K562 (cell line): ENCODE measurements around the gene PLD1.

ENCODE experiments used
- ARHGAP35 ChIP-seq: fragments of 450-650 bp; IDR thresholded peaks from 2 replicates; pipeline ENCODE4 v1.6.1; 2018; ENCODE audit not compliant: partially characterized antibody
- CHCHD3 ChIP-seq: fragments of 250-450 bp; sonication (Bioruptor Pico); IDR thresholded peaks from 2 replicates; pipeline ENCODE4 v2.1.2; 2022; ENCODE audit warnings: mild to moderate bottlenecking
- GABPA ChIP-seq: fragments of 200-800 bp; sonication (Bioruptor generic); conservative IDR thresholded peaks from 2 replicates; pipeline ENCODE4 v1.6.1; 2016; ENCODE audit warnings: low read depth, missing genetic modification characterization, missing compliant biosample characterization
- ILK ChIP-seq: fragments of 450-650 bp; IDR thresholded peaks from 2 replicates; pipeline ENCODE4 v1.6.1; 2016; ENCODE audit warnings: missing genetic modification characterization, low read depth, mild to moderate bottlenecking, missing compliant biosample characterization, moderate library complexity, borderline replicate concordance
- MEF2A ChIP-seq: IDR thresholded peaks from 2 replicates; pipeline ENCODE4 v1.6.1; 2011; ENCODE audit warnings: low read depth, mild to moderate bottlenecking, low read length, moderate library complexity; ENCODE audit not compliant: control insufficient read depth
- TEAD4 ChIP-seq, 2 experiments: sonication (generic) in 1 of 2; formaldehyde crosslinking in 1 of 2; IDR thresholded peaks; 2 replicates each; pipeline versions ENCODE4 v1.6.1 to v1.8.0; 2012 to 2022; ENCODE audit warnings: borderline replicate concordance in 1 of 2, inconsistent platforms in 1 of 2, low read length in 1 of 2, mild to moderate bottlenecking in 1 of 2, missing genetic modification reagents in 1 of 2
- ZNF12 ChIP-seq: sonication (generic); formaldehyde crosslinking; IDR thresholded peaks from 2 replicates; pipeline ENCODE4 v1.4.0; 2020; ENCODE audit warnings: mild to moderate bottlenecking, missing genetic modification reagents
- ZNF586 ChIP-seq: fragments of 450-650 bp; formaldehyde crosslinking; conservative IDR thresholded peaks from 2 replicates; pipeline ENCODE4 v1.4.0; 2020; ENCODE audit warnings: mild to moderate bottlenecking, moderate library complexity
- TF ChIP-seq, protein P1 (sequence below): fragments of 450-650 bp; IDR thresholded peaks from 2 replicates; pipeline ENCODE4 v1.6.1; 2018; ENCODE audit warnings: mild to moderate bottlenecking, low read depth; ENCODE audit not compliant: partially characterized antibody
- TF ChIP-seq, protein P2 (sequence below), 3 experiments: IDR thresholded peaks in 2 of 3; conservative IDR thresholded peaks in 1 of 3; 2 replicates each; pipeline ENCODE4 v1.5.1; 2011 to 2012; ENCODE audit warnings: low read length in 3 of 3, mild to moderate bottlenecking in 3 of 3, control low read depth in 2 of 3, improper control_type of control experiment in 1 of 3, inconsistent platforms in 1 of 3, low read depth in 1 of 3, mixed read lengths in 1 of 3, moderate library complexity in 1 of 3; ENCODE audit not compliant: insufficient read depth in 2 of 3
- TF ChIP-seq, protein P3 (sequence below): fragments of 200-800 bp; sonication (Bioruptor generic); IDR thresholded peaks from 2 replicates; pipeline ENCODE4 v1.6.1; 2016; ENCODE audit warnings: missing genetic modification characterization, missing compliant biosample characterization
- TF ChIP-seq, protein P4 (sequence below): fragments of 450-650 bp; IDR thresholded peaks from 2 replicates; pipeline ENCODE4 v1.6.1; 2016; ENCODE audit warnings: mild to moderate bottlenecking, moderate library complexity

DNA sequence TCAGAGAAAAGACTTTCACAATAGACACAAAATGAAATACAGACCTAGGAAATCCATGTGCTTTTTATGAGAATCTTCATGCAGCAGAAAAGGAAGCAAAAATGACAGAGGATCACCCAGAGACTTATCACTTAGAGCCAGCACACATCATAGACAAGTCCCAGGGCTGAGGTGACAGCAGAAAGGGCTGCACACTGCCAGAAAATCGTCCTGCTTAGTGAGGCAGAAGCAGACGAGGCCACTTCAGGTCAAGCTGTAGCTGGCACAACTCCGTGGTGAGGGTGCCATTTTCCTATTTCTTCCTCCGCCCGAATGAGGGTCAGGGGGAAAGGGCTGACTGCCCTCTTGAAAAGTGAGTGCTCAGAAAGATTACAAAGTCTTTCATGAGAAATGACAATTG, 254.1 kb downstream of the PLD1 start:
- TF ChIP-seq, protein P1, sequence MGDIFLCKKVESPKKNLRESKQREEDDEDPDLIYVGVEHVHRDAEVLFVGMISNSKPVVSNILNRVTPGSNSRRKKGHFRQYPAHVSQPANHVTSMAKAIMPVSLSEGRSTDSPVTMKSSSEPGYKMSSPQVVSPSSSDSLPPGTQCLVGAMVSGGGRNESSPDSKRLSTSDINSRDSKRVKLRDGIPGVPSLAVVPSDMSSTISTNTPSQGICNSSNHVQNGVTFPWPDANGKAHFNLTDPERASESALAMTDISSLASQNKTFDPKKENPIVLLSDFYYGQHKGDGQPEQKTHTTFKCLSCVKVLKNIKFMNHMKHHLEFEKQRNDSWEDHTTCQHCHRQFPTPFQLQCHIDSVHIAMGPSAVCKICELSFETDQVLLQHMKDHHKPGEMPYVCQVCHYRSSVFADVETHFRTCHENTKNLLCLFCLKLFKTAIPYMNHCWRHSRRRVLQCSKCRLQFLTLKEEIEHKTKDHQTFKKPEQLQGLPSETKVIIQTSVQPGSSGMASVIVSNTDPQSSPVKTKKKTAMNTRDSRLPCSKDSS: no peak
- TF ChIP-seq ILK (tag): no peak
- TF ChIP-seq, protein P2, sequence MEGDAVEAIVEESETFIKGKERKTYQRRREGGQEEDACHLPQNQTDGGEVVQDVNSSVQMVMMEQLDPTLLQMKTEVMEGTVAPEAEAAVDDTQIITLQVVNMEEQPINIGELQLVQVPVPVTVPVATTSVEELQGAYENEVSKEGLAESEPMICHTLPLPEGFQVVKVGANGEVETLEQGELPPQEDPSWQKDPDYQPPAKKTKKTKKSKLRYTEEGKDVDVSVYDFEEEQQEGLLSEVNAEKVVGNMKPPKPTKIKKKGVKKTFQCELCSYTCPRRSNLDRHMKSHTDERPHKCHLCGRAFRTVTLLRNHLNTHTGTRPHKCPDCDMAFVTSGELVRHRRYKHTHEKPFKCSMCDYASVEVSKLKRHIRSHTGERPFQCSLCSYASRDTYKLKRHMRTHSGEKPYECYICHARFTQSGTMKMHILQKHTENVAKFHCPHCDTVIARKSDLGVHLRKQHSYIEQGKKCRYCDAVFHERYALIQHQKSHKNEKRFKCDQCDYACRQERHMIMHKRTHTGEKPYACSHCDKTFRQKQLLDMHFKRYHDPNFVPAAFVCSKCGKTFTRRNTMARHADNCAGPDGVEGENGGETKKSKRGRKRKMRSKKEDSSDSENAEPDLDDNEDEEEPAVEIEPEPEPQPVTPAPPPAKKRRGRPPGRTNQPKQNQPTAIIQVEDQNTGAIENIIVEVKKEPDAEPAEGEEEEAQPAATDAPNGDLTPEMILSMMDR (IDR thresholded peaks at IDR 0.05 in 2 of 3, conservative IDR thresholded peaks at IDR 0.05 in 1 of 3; ENCODE audit: insufficient read depth in 2 of 3, low read depth in 1 of 3, low read length in 3 of 3): no peak
- TF ChIP-seq ZNF12: no peak
- no peak for TF ChIP-seq CHCHD3 (CRISPR knock-in tag)
- TF ChIP-seq ZNF586 (CRISPR knock-in tag): no peak
- no peak for TF ChIP-seq TEAD4 (IDR thresholded peaks at IDR 0.05; ENCODE audit: low read length)
- TF ChIP-seq TEAD4 (CRISPR knock-in tag; IDR thresholded peaks at IDR 0.05; ENCODE audit: borderline replicate concordance): no peak
- no peak for TF ChIP-seq GABPA (tag)
- TF ChIP-seq, protein P3, sequence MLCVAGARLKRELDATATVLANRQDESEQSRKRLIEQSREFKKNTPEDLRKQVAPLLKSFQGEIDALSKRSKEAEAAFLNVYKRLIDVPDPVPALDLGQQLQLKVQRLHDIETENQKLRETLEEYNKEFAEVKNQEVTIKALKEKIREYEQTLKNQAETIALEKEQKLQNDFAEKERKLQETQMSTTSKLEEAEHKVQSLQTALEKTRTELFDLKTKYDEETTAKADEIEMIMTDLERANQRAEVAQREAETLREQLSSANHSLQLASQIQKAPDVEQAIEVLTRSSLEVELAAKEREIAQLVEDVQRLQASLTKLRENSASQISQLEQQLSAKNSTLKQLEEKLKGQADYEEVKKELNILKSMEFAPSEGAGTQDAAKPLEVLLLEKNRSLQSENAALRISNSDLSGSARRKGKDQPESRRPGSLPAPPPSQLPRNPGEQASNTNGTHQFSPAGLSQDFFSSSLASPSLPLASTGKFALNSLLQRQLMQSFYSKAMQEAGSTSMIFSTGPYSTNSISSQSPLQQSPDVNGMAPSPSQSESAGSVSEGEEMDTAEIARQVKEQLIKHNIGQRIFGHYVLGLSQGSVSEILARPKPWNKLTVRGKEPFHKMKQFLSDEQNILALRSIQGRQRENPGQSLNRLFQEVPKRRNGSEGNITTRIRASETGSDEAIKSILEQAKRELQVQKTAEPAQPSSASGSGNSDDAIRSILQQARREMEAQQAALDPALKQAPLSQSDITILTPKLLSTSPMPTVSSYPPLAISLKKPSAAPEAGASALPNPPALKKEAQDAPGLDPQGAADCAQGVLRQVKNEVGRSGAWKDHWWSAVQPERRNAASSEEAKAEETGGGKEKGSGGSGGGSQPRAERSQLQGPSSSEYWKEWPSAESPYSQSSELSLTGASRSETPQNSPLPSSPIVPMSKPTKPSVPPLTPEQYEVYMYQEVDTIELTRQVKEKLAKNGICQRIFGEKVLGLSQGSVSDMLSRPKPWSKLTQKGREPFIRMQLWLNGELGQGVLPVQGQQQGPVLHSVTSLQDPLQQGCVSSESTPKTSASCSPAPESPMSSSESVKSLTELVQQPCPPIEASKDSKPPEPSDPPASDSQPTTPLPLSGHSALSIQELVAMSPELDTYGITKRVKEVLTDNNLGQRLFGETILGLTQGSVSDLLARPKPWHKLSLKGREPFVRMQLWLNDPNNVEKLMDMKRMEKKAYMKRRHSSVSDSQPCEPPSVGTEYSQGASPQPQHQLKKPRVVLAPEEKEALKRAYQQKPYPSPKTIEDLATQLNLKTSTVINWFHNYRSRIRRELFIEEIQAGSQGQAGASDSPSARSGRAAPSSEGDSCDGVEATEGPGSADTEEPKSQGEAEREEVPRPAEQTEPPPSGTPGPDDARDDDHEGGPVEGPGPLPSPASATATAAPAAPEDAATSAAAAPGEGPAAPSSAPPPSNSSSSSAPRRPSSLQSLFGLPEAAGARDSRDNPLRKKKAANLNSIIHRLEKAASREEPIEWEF (CRISPR knock-in tag): no peak
- no peak for TF ChIP-seq ARHGAP35
- TF ChIP-seq, protein P4, sequence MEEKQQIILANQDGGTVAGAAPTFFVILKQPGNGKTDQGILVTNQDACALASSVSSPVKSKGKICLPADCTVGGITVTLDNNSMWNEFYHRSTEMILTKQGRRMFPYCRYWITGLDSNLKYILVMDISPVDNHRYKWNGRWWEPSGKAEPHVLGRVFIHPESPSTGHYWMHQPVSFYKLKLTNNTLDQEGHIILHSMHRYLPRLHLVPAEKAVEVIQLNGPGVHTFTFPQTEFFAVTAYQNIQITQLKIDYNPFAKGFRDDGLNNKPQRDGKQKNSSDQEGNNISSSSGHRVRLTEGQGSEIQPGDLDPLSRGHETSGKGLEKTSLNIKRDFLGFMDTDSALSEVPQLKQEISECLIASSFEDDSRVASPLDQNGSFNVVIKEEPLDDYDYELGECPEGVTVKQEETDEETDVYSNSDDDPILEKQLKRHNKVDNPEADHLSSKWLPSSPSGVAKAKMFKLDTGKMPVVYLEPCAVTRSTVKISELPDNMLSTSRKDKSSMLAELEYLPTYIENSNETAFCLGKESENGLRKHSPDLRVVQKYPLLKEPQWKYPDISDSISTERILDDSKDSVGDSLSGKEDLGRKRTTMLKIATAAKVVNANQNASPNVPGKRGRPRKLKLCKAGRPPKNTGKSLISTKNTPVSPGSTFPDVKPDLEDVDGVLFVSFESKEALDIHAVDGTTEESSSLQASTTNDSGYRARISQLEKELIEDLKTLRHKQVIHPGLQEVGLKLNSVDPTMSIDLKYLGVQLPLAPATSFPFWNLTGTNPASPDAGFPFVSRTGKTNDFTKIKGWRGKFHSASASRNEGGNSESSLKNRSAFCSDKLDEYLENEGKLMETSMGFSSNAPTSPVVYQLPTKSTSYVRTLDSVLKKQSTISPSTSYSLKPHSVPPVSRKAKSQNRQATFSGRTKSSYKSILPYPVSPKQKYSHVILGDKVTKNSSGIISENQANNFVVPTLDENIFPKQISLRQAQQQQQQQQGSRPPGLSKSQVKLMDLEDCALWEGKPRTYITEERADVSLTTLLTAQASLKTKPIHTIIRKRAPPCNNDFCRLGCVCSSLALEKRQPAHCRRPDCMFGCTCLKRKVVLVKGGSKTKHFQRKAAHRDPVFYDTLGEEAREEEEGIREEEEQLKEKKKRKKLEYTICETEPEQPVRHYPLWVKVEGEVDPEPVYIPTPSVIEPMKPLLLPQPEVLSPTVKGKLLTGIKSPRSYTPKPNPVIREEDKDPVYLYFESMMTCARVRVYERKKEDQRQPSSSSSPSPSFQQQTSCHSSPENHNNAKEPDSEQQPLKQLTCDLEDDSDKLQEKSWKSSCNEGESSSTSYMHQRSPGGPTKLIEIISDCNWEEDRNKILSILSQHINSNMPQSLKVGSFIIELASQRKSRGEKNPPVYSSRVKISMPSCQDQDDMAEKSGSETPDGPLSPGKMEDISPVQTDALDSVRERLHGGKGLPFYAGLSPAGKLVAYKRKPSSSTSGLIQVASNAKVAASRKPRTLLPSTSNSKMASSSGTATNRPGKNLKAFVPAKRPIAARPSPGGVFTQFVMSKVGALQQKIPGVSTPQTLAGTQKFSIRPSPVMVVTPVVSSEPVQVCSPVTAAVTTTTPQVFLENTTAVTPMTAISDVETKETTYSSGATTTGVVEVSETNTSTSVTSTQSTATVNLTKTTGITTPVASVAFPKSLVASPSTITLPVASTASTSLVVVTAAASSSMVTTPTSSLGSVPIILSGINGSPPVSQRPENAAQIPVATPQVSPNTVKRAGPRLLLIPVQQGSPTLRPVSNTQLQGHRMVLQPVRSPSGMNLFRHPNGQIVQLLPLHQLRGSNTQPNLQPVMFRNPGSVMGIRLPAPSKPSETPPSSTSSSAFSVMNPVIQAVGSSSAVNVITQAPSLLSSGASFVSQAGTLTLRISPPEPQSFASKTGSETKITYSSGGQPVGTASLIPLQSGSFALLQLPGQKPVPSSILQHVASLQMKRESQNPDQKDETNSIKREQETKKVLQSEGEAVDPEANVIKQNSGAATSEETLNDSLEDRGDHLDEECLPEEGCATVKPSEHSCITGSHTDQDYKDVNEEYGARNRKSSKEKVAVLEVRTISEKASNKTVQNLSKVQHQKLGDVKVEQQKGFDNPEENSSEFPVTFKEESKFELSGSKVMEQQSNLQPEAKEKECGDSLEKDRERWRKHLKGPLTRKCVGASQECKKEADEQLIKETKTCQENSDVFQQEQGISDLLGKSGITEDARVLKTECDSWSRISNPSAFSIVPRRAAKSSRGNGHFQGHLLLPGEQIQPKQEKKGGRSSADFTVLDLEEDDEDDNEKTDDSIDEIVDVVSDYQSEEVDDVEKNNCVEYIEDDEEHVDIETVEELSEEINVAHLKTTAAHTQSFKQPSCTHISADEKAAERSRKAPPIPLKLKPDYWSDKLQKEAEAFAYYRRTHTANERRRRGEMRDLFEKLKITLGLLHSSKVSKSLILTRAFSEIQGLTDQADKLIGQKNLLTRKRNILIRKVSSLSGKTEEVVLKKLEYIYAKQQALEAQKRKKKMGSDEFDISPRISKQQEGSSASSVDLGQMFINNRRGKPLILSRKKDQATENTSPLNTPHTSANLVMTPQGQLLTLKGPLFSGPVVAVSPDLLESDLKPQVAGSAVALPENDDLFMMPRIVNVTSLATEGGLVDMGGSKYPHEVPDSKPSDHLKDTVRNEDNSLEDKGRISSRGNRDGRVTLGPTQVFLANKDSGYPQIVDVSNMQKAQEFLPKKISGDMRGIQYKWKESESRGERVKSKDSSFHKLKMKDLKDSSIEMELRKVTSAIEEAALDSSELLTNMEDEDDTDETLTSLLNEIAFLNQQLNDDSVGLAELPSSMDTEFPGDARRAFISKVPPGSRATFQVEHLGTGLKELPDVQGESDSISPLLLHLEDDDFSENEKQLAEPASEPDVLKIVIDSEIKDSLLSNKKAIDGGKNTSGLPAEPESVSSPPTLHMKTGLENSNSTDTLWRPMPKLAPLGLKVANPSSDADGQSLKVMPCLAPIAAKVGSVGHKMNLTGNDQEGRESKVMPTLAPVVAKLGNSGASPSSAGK: no peak
- no peak for TF ChIP-seq MEF2A
